A549 (cell line): Measurements from ENCODE around the gene NKAIN2. TPM values are rescaled to one million over a fixed set of nuclear protein-coding genes. Genes with fewer than 3 reads are reported as not detected.

Experiments
- ATAC-seq, 2 experiments: fragments of 200-7000 bp in 1 of 2; fragments of >200 bp in 1 of 2; cut with Nextera tagmentation in 1 of 2; cut with Tn5 transposase in 1 of 2; 3 replicates each; pipeline versions ENCODE4 v1.8.0 to v1.9.1; 2018 to 2020; ENCODE audit warnings: mild to moderate bottlenecking in 1 of 2, moderate library complexity in 1 of 2
- CTCF ChIA-PET: fragments of 300-600 bp; sonication (Branson Sonifier 250); formaldehyde crosslinking; extraction: SDS; loops from one replicate; lab custom pipeline; 2021; ENCODE audit warnings: antibody characterized with exemption, inconsistent platforms; lab: Yijun Ruan, JAX
- POLR2A ChIA-PET: fragments of 350-600 bp; formaldehyde crosslinking; extraction: SDS; loops from one replicate; lab custom pipeline; 2021; ENCODE audit warnings: antibody characterized with exemption, inconsistent platforms; lab: Yijun Ruan, JAX
- DNase-seq, 2 experiments: peaks; one replicate each; pipeline versions ENCODE4 v3.0.0 to v3.0.0-alpha.2; 2011 to 2016; ENCODE audit warnings: low read depth in 1 of 2, low spot score in 1 of 2
- FAIRE-seq: peaks from 2 replicates; lab custom pipeline; 2011; peaks lifted over from hg19 to GRCh38; lab: Jason Lieb, UNC
- H3K27ac ChIP-seq, 2 experiments: fragments of >200 bp; sonication (Bioruptor Twin); formaldehyde crosslinking; 3 replicates each; pipeline ENCODE4 v1.5.1; 2016 to 2017
- H3K4me1 ChIP-seq: fragments of >200 bp; sonication (Bioruptor Twin); formaldehyde crosslinking; 3 replicates; pipeline ENCODE4 v1.6.1; 2016
- H3K4me2 ChIP-seq: fragments of >200 bp; sonication (Bioruptor Twin); formaldehyde crosslinking; 3 replicates; pipeline ENCODE4 v1.6.1; 2016
- H3K4me3 ChIP-seq: fragments of >200 bp; sonication (Bioruptor Twin); formaldehyde crosslinking; 3 replicates; pipeline ENCODE4 v1.5.1; 2016
- H3K9me3 ChIP-seq: fragments of >200 bp; sonication (Bioruptor Twin); formaldehyde crosslinking; 3 replicates; pipeline ENCODE4 v1.6.1; 2016
- CHD2 ChIP-seq: fragments of 150-350 bp; IDR thresholded peaks from 2 replicates; pipeline ENCODE4 v1.6.1; 2014; ENCODE audit warnings: low read length; ENCODE audit not compliant: partially characterized antibody
- EP300 ChIP-seq, 2 experiments: fragments of >200 bp; sonication (Bioruptor Twin); formaldehyde crosslinking; IDR thresholded peaks; 2 replicates in 1 of 2; 3 replicates in 1 of 2; pipeline ENCODE4 v1.6.1; 2016 to 2017
- ESRRA ChIP-seq: fragments of 150-350 bp; IDR thresholded peaks from 2 replicates; pipeline ENCODE4 v1.6.1; 2014; ENCODE audit warnings: mild to moderate bottlenecking, low read length, borderline replicate concordance
- FOSL2 ChIP-seq, 2 experiments: fragments of 450-650 bp in 1 of 2; fragments of >200 bp in 1 of 2; sonication (Bioruptor Twin) in 1 of 2; formaldehyde crosslinking; IDR thresholded peaks; 2 replicates each; pipeline versions ENCODE4 v1.5.0 to v1.6.1; 2016 to 2020; ENCODE audit warnings: mild to moderate bottlenecking in 1 of 2, moderate library complexity in 1 of 2
- FOXS1 ChIP-seq: fragments of 250-450 bp; sonication (Bioruptor Pico); IDR thresholded peaks from 2 replicates; pipeline ENCODE4 v1.5.0; 2020; ENCODE audit warnings: mild to moderate bottlenecking, moderate library complexity
- HMGXB4 ChIP-seq: fragments of 250-450 bp; sonication (Bioruptor Pico); IDR thresholded peaks from 2 replicates; pipeline ENCODE4 v1.5.0; 2021; ENCODE audit warnings: mild to moderate bottlenecking, moderate library complexity, borderline replicate concordance
- HOXA7 ChIP-seq: fragments of 250-450 bp; sonication (Bioruptor Pico); IDR thresholded peaks from 2 replicates; pipeline ENCODE4 v1.5.0; 2020; ENCODE audit warnings: mild to moderate bottlenecking, moderate library complexity
- MAFK ChIP-seq: fragments of 450-650 bp; IDR thresholded peaks from 2 replicates; pipeline ENCODE4 v1.6.1; 2014; ENCODE audit not compliant: partially characterized antibody
- MYC ChIP-seq: IDR thresholded peaks from 2 replicates; pipeline ENCODE4 v1.6.1; 2012; ENCODE audit warnings: mild to moderate bottlenecking, inconsistent platforms, low read length, improper control_type of control experiment, borderline replicate concordance
- NFE2L2 ChIP-seq: fragments of 150-350 bp; conservative IDR thresholded peaks from 2 replicates; pipeline ENCODE4 v1.6.1; 2014; ENCODE audit warnings: low read length
- NR3C1 ChIP-seq: fragments of >200 bp; sonication (Bioruptor Twin); formaldehyde crosslinking; IDR thresholded peaks from 3 replicates; pipeline ENCODE4 v1.6.1; 2017
- PBX3 ChIP-seq: IDR thresholded peaks from 2 replicates; pipeline ENCODE4 v1.6.1; 2012
- REST ChIP-seq: fragments of 200-600 bp; sonication (generic); IDR thresholded peaks from 2 replicates; pipeline ENCODE4 v1.6.1; 2016; ENCODE audit warnings: antibody characterized with exemption, mild to moderate bottlenecking, moderate library complexity
- SMC3 ChIP-seq: fragments of >200 bp; sonication (Bioruptor Twin); formaldehyde crosslinking; IDR thresholded peaks from 3 replicates; pipeline ENCODE4 v1.6.1; 2018; ENCODE audit warnings: inconsistent platforms
- SREBF2 ChIP-seq: fragments of 450-650 bp; IDR thresholded peaks from 2 replicates; pipeline ENCODE4 v1.6.1; 2014; ENCODE audit warnings: mild to moderate bottlenecking, moderate library complexity
- ZC3H11A ChIP-seq: fragments of 450-650 bp; IDR thresholded peaks from 2 replicates; pipeline ENCODE4 v1.6.1; 2014; ENCODE audit warnings: antibody characterized with exemption, mild to moderate bottlenecking
- ZNF302 ChIP-seq: fragments of 250-450 bp; sonication (Bioruptor Pico); IDR thresholded peaks from 2 replicates; pipeline ENCODE4 v1.9.0; 2021; ENCODE audit warnings: inconsistent platforms, mild to moderate bottlenecking, moderate library complexity
- WGBS: methylation state at CpG from one replicate; pipeline ENCODE4 v1.1.6; 2017; ENCODE audit errors: missing lambda C conversion rate; 5-methylcytosine and 5-hydroxymethylcytosine counted together
- polyA plus RNA-seq, 4 experiments: library from polyadenylated mRNA; depleted of rRNA in 3 of 4; stranded (reverse); fragments of >200 nt; fragmentation: RNase III in 1 of 4; extraction: RNeasy Plus Mini Kit Qiagen cat#74134 plus additional on column Dnase treatment in 1 of 4; gene quantifications; 2 replicates in 3 of 4; 3 replicates in 1 of 4; pipeline ENCODE4 v1.2.3, GENCODE V29; 2011 to 2017

Gene NKAIN2
- polyA plus RNA-seq, 2 of the 4 experiments (the other 2 are of a cell fraction) = not detected

- ATAC-seq (no peak), FAIRE-seq (no peak), DNase-seq (no peak)
- no peak overlapping the region for H3K4me2 ChIP-seq
- no peaks in the 10 kb centered on the region for H3K9me3 ChIP-seq
- H3K4me3 ChIP-seq = no peak overlapping the region
- H3K27ac ChIP-seq = no peak overlapping the region
- TF ChIP-seq ZNF302 (no peak), MAFK (no peak), FOSL2 (IDR thresholded peaks at IDR 0.05) (no peak), FOSL2 (CRISPR knock-in tag; IDR thresholded peaks at IDR 0.05) (no peak), REST (no peak), SREBF2 (no peak), HMGXB4 (CRISPR knock-in tag) (no peak), MYC (no peak), FOXS1 (CRISPR knock-in tag) (no peak), SMC3 (no peak), NFE2L2 (no peak), EP300 (IDR thresholded peaks at IDR 0.05) (no peak), PBX3 (no peak), HOXA7 (CRISPR knock-in tag) (no peak), CHD2 (no peak)
- ChIA-PET CTCF (no interaction called here), POLR2A (no interaction called here)
- WGBS = 0% methylated on average over 2 of the region's 2 CpGs
- no peaks in the 10 kb centered on the region for H3K4me1 ChIP-seq
These were observed 639.9 kb downstream of the NKAIN2 start for GRCh38 chr6:124443541-124443940.

- TF ChIP-seq HMGXB4 (CRISPR knock-in tag) (no peak), ZC3H11A (no peak), NR3C1 (no peak), MAFK (no peak), ESRRA (no peak), FOXS1 (CRISPR knock-in tag) (no peak), FOSL2 (IDR thresholded peaks at IDR 0.05) (no peak), FOSL2 (CRISPR knock-in tag; IDR thresholded peaks at IDR 0.05) (no peak)
- no peaks in the 10 kb centered on the region for H3K9me3 ChIP-seq
- H3K27ac ChIP-seq = no peak overlapping the region
- H3K4me1 ChIP-seq = no peaks in the 10 kb centered on the region
- no peak for DNase-seq
- no peak overlapping the region for H3K4me3 ChIP-seq
- CTCF ChIA-PET = no interaction called here
- H3K4me2 ChIP-seq = no peak overlapping the region
- ATAC-seq = no peak
- POLR2A ChIA-PET = no interaction called here
- 5% methylated on average over 3 of the region's 3 CpGs for WGBS
- FAIRE-seq = no peak
These were observed 641.9 kb downstream of the NKAIN2 start for GRCh38 chr6:124445581-124445980.
